Testis (tissue), 3 donors: ENCODE measurements around the gene TAF3. TPM values are rescaled to one million over a fixed set of nuclear protein-coding genes. Genes with fewer than 3 reads are reported as not detected.

Experiments used
- DNase-seq: peaks from one replicate; pipeline ENCODE4 v3.0.0-alpha.2; 2019
- H3K27ac ChIP-seq, 2 donors: fragments of 200-600 bp; sonication (generic); one replicate each; pipeline ENCODE4 v1.5.1; 2019
- H3K27me3 ChIP-seq: fragments of 200-600 bp; sonication (generic); one replicate; pipeline ENCODE4 v1.5.1; 2019
- H3K36me3 ChIP-seq: fragments of 200-600 bp; sonication (generic); one replicate; pipeline ENCODE4 v1.5.1; 2017; ENCODE audit warnings: low read depth; ENCODE audit errors: missing control alignments
- H3K4me1 ChIP-seq: fragments of 200-600 bp; sonication (generic); one replicate; pipeline ENCODE4 v1.5.1; 2019
- H3K4me3 ChIP-seq, 2 donors: fragments of 200-600 bp; sonication (generic); one replicate each; pipeline ENCODE4 v1.5.1; 2017 to 2019
- H3K9me3 ChIP-seq: fragments of 200-600 bp; sonication (generic); one replicate; pipeline ENCODE4 v1.5.1; 2017
- POLR2A ChIP-seq: fragments of 450-650 bp; IDR thresholded peaks from one replicate; pipeline ENCODE4 v1.6.1; 2017; ENCODE audit warnings: antibody characterized with exemption, mild to moderate bottlenecking, moderate library complexity
- WGBS, 2 donors: methylation state at CpG; one replicate each; pipeline ENCODE4 v1.1.5; 2018; 5-methylcytosine and 5-hydroxymethylcytosine counted together
- intact Hi-C: fragments of 100-400 bp; cut with DNase I; formaldehyde crosslinking; loops from one replicate; pipeline ENCODE4 v1.15.1; 2023; ENCODE audit warnings: low total_unique reads
- polyA plus RNA-seq: library from polyadenylated mRNA; stranded (reverse); fragments of 350-450 nt; fragmentation: Illumina TruSeq; extraction: RNeasy Lipid Tissue Mini Kit (QIAGEN cat#74804); gene quantifications from one replicate; pipeline ENCODE4 v1.2.3, GENCODE V29; 2014; ENCODE audit warnings: low read depth, low replicate concordance; ENCODE audit not compliant: insufficient read depth
- total RNA-seq, 2 donors: library from RNA; depleted of rRNA; stranded (reverse); fragments of >200 nt; gene quantifications; one replicate each; pipeline ENCODE4 v1.2.3, GENCODE V29; 2016
- TF ChIP-seq, protein P1 (sequence below), 3 experiments: fragments of 450-650 bp in 2 of 3; fragments of 200-600 bp in 1 of 3; sonication (generic) in 1 of 3; IDR thresholded peaks; one replicate each; pipeline ENCODE4 v1.5.1; 2016 to 2019; ENCODE audit warnings: antibody characterized with exemption in 3 of 3, mild to moderate bottlenecking in 2 of 3, moderate library complexity in 1 of 3

TAF3 gene
- total and polyA plus RNA-seq, 3 donors from 2014 or later, result 7.0 to 33.0 (median 32.8) TPM

DNA sequence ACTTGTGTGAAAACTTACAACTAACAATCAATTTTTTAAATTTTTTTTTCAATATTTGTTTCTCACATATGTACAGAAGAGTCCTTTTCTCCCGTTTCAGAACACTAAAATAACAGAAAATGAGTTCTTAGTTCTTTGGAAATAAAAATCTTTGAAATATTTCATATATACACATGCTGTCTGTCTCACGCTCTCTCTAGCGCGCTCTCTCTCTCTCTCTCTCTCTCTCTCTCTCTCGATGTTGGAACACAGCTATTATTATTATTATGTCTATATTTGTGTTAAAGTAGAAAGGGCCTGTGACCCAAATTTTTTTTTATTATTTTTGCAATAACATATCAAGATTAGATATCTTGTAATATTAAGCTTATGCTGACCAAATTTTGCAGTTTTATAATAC is 139.3 kb downstream of the TAF3 start:
- WGBS, 2 donors, result 71 to 88% methylated on average over 5 of the region's 5 CpGs
- H3K4me3 ChIP-seq, result no peak overlapping the region
- no peaks in the 10 kb centered on the region for H3K36me3 ChIP-seq
- intact Hi-C loops, result no loop called here
- DNase-seq, result no peak
- no peaks in the 10 kb centered on the region for H3K27me3 ChIP-seq
- H3K4me1 ChIP-seq, result no peaks in the 10 kb centered on the region
- TF ChIP-seq POLR2A, result no peak
- H3K9me3 ChIP-seq, result no peaks in the 10 kb centered on the region
- no peak overlapping the region for H3K27ac ChIP-seq

DNA sequence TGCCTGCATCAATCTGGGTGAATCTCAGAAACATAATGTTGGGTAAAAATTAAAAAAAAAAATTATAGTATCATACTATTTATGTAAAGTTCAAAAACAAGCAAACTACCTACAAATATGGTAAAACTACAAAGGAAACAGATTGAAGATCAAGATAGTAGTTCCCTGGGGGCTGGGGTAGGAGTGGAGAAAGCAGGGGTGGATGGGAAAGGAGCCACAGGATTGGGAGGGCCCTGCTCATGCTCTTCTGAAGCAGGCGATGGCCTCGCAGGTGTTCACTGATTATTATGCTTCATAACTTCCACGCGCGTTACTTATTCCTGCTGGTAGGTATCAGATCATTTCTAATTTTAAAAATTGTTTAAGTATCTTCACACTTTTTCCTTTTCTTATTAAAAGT is 140.1 kb downstream of the TAF3 start:
- no peaks in the 10 kb centered on the region for H3K9me3 ChIP-seq
- no peaks in the 10 kb centered on the region for H3K36me3 ChIP-seq
- no peak overlapping the region for H3K4me3 ChIP-seq
- no peak for DNase-seq
- intact Hi-C loops, result no loop called here
- no peak overlapping the region for H3K27ac ChIP-seq
- no peaks in the 10 kb centered on the region for H3K4me1 ChIP-seq
- no peaks in the 10 kb centered on the region for H3K27me3 ChIP-seq
- TF ChIP-seq, protein P1, sequence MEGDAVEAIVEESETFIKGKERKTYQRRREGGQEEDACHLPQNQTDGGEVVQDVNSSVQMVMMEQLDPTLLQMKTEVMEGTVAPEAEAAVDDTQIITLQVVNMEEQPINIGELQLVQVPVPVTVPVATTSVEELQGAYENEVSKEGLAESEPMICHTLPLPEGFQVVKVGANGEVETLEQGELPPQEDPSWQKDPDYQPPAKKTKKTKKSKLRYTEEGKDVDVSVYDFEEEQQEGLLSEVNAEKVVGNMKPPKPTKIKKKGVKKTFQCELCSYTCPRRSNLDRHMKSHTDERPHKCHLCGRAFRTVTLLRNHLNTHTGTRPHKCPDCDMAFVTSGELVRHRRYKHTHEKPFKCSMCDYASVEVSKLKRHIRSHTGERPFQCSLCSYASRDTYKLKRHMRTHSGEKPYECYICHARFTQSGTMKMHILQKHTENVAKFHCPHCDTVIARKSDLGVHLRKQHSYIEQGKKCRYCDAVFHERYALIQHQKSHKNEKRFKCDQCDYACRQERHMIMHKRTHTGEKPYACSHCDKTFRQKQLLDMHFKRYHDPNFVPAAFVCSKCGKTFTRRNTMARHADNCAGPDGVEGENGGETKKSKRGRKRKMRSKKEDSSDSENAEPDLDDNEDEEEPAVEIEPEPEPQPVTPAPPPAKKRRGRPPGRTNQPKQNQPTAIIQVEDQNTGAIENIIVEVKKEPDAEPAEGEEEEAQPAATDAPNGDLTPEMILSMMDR (IDR thresholded peaks at IDR 0.05), result no peak
- no peak for TF ChIP-seq POLR2A
- WGBS, 2 donors, result 95 to 98% methylated on average over 5 of the region's 5 CpGs

DNA sequence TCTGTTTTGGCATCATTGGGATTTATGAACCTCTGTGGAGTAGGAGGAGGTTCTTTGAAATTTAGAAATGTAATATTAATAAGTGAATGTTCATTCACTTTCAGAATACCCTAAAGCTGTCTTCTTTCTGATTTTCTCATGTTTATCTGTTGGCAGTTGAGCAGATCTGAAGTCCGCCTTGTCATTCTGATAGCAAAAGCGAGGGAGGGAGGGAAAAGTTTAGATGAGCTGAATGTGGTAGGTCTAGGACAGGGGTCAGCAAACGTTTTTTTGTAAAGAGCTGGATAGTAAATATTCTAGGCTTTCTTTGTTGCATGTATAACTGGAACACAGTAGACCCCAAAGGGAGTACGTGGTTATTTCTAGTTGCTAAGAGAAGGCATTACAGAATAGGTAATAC is 141.8 kb downstream of the TAF3 start:
- Histone ChIP-seq H3K27me3 (no peaks in the 10 kb centered on the region), H3K4me3 (no peak overlapping the region), H3K27ac (no peak overlapping the region), H3K4me1 (no peaks in the 10 kb centered on the region), H3K9me3 (no peaks in the 10 kb centered on the region), H3K36me3 (no peaks in the 10 kb centered on the region)
- no peak for DNase-seq
- intact Hi-C loops, result no loop called here
- TF ChIP-seq, protein P1 (IDR thresholded peaks at IDR 0.05), result no peak
- no peak for TF ChIP-seq POLR2A
- WGBS, 2 donors, result 64 to 76% methylated on average over 4 of the region's 4 CpGs

DNA sequence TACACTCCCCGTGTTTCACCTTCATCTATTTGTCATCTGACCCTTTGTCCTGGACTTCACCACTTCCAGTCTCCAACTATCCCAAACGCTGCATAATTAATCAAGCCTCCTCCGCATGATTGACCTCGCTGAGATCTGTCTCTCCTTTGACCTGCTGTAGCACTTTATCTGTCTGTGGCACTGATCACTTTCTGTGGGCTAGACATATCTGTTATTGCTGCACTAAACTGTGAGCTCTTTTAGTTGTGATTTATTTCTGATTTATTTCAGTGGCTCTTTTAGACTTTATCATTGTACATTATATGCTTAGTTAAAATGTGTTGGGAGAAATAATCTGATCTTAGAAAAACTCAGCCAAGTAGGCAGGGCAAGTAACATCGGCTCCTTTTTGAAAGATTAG is 144.3 kb downstream of the TAF3 start:
- no peak overlapping the region for H3K4me3 ChIP-seq
- H3K9me3 ChIP-seq, result no peaks in the 10 kb centered on the region
- no peak for DNase-seq
- 55 to 81% methylated on average over 5 of the region's 5 CpGs for WGBS, 2 donors
- no peaks in the 10 kb centered on the region for H3K4me1 ChIP-seq
- no peaks in the 10 kb centered on the region for H3K27me3 ChIP-seq
- H3K36me3 ChIP-seq, result no peaks in the 10 kb centered on the region
- TF ChIP-seq, protein P1 (IDR thresholded peaks at IDR 0.05), result no peak
- no peak for TF ChIP-seq POLR2A
- intact Hi-C loops, result no loop called here
- H3K27ac ChIP-seq, result no peak overlapping the region

DNA sequence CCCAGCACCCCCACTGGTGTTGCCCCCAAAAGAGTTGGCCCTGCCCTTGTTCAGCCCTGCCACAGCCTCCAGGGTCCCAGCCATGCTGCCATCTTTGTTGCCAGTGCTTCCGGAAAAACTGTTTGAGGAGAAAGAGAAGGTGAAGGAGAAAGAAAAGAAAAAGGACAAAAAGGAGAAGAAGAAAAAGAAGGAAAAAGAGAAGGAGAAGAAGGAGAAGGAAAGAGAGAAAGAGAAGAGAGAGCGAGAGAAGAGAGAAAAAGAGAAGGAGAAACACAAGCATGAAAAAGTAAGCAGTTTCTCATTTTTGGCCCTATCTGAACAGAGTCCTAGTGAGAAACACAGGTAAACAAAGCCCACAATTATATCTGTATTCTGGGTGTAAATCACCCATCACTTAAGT is 147.2 kb downstream of the TAF3 start:
- TF ChIP-seq, protein P1 (IDR thresholded peaks at IDR 0.05), result no peak
- no peak for TF ChIP-seq POLR2A
- Histone ChIP-seq H3K4me1 (no peaks in the 10 kb centered on the region), H3K9me3 (no peaks in the 10 kb centered on the region), H3K27me3 (no peaks in the 10 kb centered on the region), H3K36me3 (no peaks in the 10 kb centered on the region), H3K27ac (no peak overlapping the region), H3K4me3 (no peak overlapping the region)
- 81 to 93% methylated on average over 2 of the region's 2 CpGs for WGBS, 2 donors
- intact Hi-C loops, result no loop called here
- no peak for DNase-seq
